Stimulated activated CD8-positive, alpha-beta memory T cell treated with anti-CD3 and anti-CD28 coated beads, Interleukin-12 subunit alpha, Interleukin-12 subunit beta, amount 100 ng/mL, for 1 hour (primary cell): ENCODE results near the gene LRIG2.
"Not testable (repeated sequence)": the region's sequence is repeated elsewhere in the genome, so short reads cannot be mapped to it uniquely, and the experiment has no call there.

ENCODE experiments used
- DNase-seq: peaks from one replicate; pipeline ENCODE4 v3.0.0-alpha.2; 2020; ENCODE audit warnings: low read depth

Gene LRIG2

GRCh38 chr1:113058941-113059706 is 13.9 kb upstream of the LRIG2 start:
- DNase-seq: no peak

DNA sequence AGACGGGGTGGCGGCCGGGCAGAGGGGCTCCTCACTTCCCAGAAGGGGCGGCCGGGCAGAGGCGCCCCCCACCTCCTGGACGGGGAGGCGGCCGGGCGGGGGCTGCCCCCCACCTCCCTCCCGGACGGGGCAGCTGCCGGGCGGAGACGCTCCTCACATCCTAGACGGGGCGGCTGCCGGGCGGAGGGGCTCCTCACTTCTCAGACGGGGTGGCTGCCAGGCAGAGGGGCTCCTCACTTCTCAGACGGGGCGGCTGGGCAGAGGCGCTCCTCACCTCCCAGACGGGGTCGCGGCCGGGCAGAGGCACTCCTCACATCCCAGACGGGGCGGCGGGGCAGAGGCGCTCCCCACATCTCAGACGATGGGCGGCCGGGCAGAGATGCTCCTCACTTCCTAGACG is 9.5 kb upstream of the LRIG2 start:
- not testable (repeated sequence) for DNase-seq

DNA sequence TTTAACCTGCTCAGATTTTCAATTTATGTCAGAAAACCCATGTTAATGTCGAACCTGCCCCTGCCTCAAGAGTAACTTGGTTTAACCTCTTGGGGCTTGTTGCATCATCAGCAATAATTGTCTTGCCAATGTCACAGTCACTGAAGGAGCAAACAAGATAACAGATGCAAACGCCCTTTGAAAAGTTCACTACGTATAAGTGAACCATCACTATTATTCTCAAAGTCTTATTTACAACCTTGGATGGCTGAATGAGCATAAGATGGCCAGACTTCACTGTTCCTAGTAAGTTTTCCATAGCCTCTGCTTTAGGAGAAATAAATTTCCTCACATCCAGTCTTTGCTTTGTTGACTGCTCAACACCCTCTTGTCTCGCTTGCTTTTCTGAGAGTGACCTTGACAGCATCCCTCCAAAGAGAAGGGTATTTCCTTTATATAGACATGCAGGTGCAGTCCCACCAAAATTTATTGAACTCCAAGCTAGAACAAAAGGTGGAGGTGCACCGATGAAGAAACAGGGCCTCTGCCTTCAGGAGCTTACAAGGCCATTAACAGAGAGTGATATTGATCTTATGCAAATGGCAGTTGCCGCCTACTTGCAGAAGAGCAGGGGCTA is 749 bp upstream of the LRIG2 start:
- no peak for DNase-seq

DNA sequence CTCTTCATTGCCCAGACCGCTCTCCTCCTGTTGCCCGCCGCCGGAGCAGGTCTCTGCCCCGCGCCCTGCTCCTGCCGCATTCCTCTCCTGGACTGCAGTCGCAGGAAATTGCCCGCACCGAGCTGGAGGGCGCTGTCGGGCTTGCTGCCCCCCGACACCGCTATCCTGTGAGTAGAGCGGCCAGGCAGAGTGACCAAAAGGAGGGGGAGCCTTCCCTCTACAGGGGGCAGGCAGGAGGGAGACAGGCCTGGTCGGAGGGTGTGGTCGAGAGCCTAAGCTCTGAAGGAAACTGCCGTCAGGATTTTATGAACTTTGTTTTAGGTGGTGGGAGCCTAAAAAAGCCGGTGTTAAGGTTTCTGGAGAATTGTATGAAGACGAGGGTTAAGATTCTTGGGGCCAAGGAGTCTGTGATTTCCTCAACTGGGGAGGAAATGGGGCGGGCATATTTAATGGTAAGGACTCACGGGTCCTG is 517 bp downstream of the LRIG2 start:
- no peak for DNase-seq

DNA sequence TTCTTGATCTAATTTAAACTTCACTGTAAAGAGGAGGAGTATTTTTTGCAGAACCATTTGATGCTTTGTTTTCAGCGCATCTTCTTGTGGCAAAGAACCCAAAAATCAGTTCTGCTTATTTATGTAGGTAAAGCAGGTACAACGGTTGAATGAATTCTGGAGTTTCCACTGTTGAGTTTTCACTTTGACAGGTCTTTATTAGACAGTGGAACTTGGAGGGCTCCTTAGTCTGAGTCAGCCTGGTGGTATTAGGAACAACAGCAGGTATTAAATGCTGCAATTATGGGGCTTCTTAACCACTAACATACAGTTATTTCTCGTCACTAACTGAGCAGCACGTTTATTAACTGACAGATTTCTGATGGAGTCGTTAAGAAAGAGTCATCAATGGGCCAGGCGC is 1.2 kb downstream of the LRIG2 start:
- DNase-seq: no peak

GRCh38 chr1:113077978-113078377 is 5.0 kb downstream of the LRIG2 start:
- not testable (repeated sequence) for DNase-seq

DNA sequence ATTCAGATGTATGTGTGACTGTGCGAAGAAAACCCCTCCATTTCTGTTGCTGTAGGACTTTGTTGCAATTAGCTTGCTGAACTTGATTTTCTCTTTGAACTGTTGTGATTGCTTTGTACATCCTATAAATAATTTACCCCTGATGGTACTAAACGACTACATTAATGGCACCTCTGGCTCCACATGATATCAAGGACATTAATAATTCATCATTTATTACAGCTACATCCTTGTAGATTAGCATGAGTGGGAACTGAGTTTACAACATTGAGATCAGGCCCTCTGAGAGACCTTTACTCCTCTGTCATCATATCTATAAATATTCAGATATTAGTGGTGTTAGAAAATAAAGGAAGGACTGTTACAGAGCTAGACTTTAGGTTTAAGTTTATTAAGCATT is 13.5 kb downstream of the LRIG2 start:
- DNase-seq: no peak

GRCh38 chr1:113088972-113089371 is 16.0 kb downstream of the LRIG2 start:
- DNase-seq: no peak

GRCh38 chr1:113090051-113090450 is 17.1 kb downstream of the LRIG2 start:
- DNase-seq: no peak

GRCh38 chr1:113091988-113092594 is 19.1 kb downstream of the LRIG2 start:
- DNase-seq: no peak

- no peak for DNase-seq
These were observed 21.5 kb downstream of the LRIG2 start for GRCh38 chr1:113094506-113094905.

DNA sequence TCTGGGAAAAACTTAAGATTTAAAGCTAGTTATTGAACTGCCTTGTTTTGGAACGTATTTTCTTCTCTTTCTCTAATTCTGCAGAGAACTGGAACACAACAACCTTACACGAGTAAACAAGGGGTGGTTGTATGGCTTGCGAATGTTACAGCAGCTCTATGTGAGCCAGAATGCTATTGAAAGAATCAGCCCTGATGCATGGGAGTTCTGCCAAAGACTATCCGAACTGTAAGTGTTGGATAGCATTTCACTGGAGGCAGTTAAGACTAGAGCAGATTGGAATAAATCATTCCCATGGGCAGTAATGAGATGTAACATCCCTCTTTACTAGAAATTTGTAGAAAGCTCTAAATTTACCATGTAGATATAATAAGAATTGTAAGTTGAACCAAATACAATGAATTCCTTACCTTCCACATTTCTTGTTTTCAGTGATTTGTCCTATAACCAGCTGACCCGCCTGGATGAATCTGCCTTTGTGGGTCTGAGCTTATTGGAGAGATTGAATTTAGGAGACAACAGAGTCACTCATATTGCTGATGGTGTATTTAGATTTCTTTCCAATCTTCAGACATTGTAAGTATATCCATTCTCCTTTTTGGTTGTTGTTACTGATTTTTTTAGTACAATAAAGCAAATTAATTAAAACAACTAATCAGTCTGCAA is 22.9 kb downstream of the LRIG2 start:
- DNase-seq: no peak

- no peak for DNase-seq
These were observed 23.5 kb downstream of the LRIG2 start for GRCh38 chr1:113096493-113096892.

DNA sequence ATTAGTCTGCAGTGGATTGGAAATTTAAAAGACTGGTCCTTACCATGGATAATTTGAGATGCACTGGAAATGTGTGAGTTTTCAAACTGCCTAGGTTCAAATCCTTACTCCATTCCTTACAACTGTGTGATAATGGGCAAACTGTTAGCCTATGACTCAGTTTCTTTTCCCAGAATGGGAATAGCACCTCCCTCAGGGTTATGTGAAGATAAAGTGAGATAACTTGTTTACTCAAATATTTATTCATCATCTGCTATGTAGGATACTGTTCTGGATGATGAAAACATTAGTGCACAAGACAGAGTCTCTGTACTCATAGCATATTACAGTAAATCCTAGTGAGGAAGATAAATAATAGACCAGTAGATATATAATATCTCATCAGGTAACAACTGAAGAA is 28.6 kb downstream of the LRIG2 start:
- no peak for DNase-seq

DNA sequence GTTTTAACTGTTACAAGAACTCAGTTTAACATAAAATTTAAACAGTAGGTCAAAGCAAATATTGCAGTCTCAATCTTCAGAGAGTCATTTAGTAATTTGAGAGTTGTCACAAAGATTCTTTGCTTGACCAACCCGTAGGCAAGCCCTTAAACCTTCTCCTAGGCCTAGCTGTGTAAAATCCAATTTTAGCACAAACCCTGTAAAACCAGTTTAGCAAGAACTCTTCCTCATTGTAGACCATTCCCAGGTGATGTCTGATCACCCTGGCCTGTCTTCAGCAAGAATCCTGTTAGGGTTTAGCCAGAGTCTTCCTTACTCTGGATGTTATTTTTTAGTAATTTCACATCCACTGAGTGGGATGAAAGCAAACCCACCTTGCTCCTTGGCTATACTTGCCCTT is 30.1 kb downstream of the LRIG2 start:
- no peak for DNase-seq

DNA sequence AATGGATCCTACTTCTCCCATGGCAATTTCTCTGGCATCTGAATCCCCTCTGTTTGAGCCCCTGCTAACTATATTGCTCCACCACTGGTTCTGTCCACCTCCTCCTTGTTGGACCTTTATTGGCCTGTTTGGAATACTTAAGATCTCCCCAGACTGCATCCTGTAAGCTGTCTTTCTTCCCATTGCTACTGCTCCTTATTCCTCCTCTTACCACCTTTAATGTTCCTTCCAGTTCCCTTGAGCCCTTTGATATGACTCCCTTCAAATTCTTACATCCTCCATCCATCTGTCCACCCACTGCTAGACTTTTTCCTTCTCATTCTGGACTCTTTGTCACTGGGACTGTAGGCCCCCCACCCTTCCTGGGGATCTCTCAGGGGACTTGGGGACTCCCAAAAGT is 31.0 kb downstream of the LRIG2 start:
- DNase-seq: no peak

DNA sequence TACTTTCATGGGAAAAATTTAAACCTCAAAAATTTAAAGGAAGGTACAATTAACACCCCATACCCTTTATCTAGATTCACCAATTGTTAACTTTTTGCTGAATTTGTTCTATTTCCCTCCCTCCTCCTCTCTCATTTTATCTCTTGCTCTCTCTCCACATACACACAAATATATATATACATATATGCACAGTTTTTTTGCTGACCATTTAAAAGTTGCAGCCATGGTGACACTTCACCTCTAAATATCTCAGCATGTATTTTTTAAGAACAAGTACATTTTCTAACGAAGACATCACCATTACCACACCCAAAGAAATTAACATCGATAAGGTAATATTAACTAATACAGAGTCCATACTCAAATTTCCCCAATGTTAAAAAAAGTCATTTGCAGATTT is 33.9 kb downstream of the LRIG2 start:
- DNase-seq: no peak

- no peak for DNase-seq
These were observed 37.0 kb downstream of the LRIG2 start for GRCh38 chr1:113109908-113110554.

GRCh38 chr1:113118266-113118665 is 45.3 kb downstream of the LRIG2 start:
- DNase-seq: no peak

GRCh38 chr1:113123737-113124136 is 50.7 kb downstream of the LRIG2 start:
- no peak for DNase-seq

- DNase-seq: no peak
These were observed 51.4 kb downstream of the LRIG2 start for GRCh38 chr1:113124366-113124765.

- no peak for DNase-seq
These were observed 52.5 kb downstream of the LRIG2 start for GRCh38 chr1:113125517-113125916.
